HEK293T (cell line): ENCODE measurements around the gene CD4.

Experiments
- CTCF ChIA-PET: fragments of 350-600 bp; formaldehyde crosslinking; extraction: SDS; loops from one replicate; lab custom pipeline; 2021; ENCODE audit warnings: antibody characterized with exemption, inconsistent platforms; lab: Yijun Ruan, JAX
- POLR2A ChIA-PET: fragments of 350-600 bp; formaldehyde crosslinking; extraction: SDS; loops from one replicate; lab custom pipeline; 2020; ENCODE audit warnings: antibody characterized with exemption, inconsistent platforms; lab: Yijun Ruan, JAX
- DNase-seq: peaks from one replicate; pipeline ENCODE4 v3.0.0; 2012; ENCODE audit warnings: mixed read lengths; ENCODE audit errors: extremely low spot score
- ARNT ChIP-seq: fragments of 450-650 bp; IDR thresholded peaks from 2 replicates; pipeline ENCODE4 v1.6.1; 2017; ENCODE audit warnings: mild to moderate bottlenecking
- BHLHE40 ChIP-seq: fragments of 450-650 bp; IDR thresholded peaks from 2 replicates; pipeline ENCODE4 v1.6.1; 2016; ENCODE audit warnings: mild to moderate bottlenecking, moderate library complexity, borderline replicate concordance
- CTBP1 ChIP-seq: fragments of 450-650 bp; IDR thresholded peaks from 2 replicates; pipeline ENCODE4 v1.6.1; 2016; ENCODE audit warnings: borderline replicate concordance
- ELF4 ChIP-seq: fragments of 450-650 bp; IDR thresholded peaks from 2 replicates; pipeline ENCODE4 v1.6.1; 2017; ENCODE audit warnings: antibody characterized with exemption
- FOXA1 ChIP-seq: fragments of 450-650 bp; IDR thresholded peaks from 2 replicates; pipeline ENCODE4 v1.6.1; 2016; ENCODE audit warnings: mild to moderate bottlenecking
- FOXK2 ChIP-seq: fragments of 450-650 bp; IDR thresholded peaks from 2 replicates; pipeline ENCODE4 v1.6.1; 2016; ENCODE audit warnings: mild to moderate bottlenecking
- FOXM1 ChIP-seq: fragments of 450-650 bp; IDR thresholded peaks from 2 replicates; pipeline ENCODE4 v1.6.1; 2017; ENCODE audit warnings: mild to moderate bottlenecking, borderline replicate concordance
- HDGF ChIP-seq: fragments of 450-650 bp; IDR thresholded peaks from 2 replicates; pipeline ENCODE4 v1.6.1; 2017; ENCODE audit warnings: antibody characterized with exemption, borderline replicate concordance
- L3MBTL2 ChIP-seq: fragments of 450-650 bp; conservative IDR thresholded peaks from 2 replicates; pipeline ENCODE4 v1.6.1; 2016; ENCODE audit warnings: mild to moderate bottlenecking
- LEF1 ChIP-seq: fragments of 450-650 bp; IDR thresholded peaks from 2 replicates; pipeline ENCODE4 v1.6.1; 2017; ENCODE audit warnings: mild to moderate bottlenecking, borderline replicate concordance
- NFRKB ChIP-seq: fragments of 450-650 bp; IDR thresholded peaks from 2 replicates; pipeline ENCODE4 v1.6.1; 2016; ENCODE audit warnings: mild to moderate bottlenecking, moderate library complexity
- SP1 ChIP-seq: fragments of 450-650 bp; IDR thresholded peaks from 2 replicates; pipeline ENCODE4 v1.6.1; 2017
- SUZ12 ChIP-seq: fragments of 450-650 bp; IDR thresholded peaks from 2 replicates; pipeline ENCODE4 v1.6.1; 2016; ENCODE audit warnings: mild to moderate bottlenecking
- TARDBP ChIP-seq: fragments of 450-650 bp; IDR thresholded peaks from 2 replicates; pipeline ENCODE4 v1.6.1; 2016
- ZNF384 ChIP-seq: fragments of 450-650 bp; IDR thresholded peaks from 2 replicates; pipeline ENCODE4 v1.6.1; 2016
- TF ChIP-seq, protein P1 (sequence below): fragments of 450-650 bp; IDR thresholded peaks from 2 replicates; pipeline ENCODE4 v1.6.1; 2016

The CD4 gene

DNA sequence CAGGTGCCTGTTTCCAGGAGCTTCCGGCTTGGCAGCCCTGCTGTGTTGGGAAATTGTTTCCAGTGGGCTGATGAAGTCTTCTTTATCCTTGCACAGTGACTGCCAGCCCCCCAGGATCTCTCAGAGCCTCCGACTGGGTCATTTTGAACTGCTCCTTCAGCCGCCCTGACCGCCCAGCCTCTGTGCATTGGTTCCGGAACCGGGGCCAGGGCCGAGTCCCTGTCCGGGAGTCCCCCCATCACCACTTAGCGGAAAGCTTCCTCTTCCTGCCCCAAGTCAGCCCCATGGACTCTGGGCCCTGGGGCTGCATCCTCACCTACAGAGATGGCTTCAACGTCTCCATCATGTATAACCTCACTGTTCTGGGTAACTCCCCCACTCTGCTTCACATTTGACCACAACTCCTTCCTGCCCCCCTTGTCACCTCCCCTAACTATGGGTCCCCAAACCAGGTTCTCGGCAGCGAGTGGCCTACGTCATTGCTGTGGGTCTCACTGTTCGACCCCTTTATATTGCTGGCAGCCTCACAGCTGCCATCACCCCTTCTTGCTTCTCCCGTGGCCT, 14.7 kb upstream of the CD4 start:
- POLR2A ChIA-PET = interaction anchor here (0.9 to 2.9 kb wide), 2 partner anchors 22 to 51 kb away, joined by 3 to 26 read pairs; partner anchors contain the start of genes COPS7A and MLF2
- TF ChIP-seq TARDBP (no peak), ARNT (no peak), FOXA1 (no peak), HDGF (no peak), FOXM1 (no peak), L3MBTL2 (no peak), CTBP1 (no peak), BHLHE40 (no peak), LEF1 (no peak), SP1 (no peak), ZNF384 (no peak), SUZ12 (no peak), NFRKB (no peak), ELF4 (no peak), FOXK2 (no peak)
- TF ChIP-seq, protein P1, sequence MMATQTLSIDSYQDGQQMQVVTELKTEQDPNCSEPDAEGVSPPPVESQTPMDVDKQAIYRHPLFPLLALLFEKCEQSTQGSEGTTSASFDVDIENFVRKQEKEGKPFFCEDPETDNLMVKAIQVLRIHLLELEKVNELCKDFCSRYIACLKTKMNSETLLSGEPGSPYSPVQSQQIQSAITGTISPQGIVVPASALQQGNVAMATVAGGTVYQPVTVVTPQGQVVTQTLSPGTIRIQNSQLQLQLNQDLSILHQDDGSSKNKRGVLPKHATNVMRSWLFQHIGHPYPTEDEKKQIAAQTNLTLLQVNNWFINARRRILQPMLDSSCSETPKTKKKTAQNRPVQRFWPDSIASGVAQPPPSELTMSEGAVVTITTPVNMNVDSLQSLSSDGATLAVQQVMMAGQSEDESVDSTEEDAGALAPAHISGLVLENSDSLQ = no peak
- CTCF ChIA-PET = interaction anchor here (0.9 to 1.7 kb wide), 3 partner anchors 8 to 47 kb away, joined by 3 to 4 read pairs (median 3); partner anchors contain the start of genes GPR162 and PTMS
- no peak for DNase-seq

DNA sequence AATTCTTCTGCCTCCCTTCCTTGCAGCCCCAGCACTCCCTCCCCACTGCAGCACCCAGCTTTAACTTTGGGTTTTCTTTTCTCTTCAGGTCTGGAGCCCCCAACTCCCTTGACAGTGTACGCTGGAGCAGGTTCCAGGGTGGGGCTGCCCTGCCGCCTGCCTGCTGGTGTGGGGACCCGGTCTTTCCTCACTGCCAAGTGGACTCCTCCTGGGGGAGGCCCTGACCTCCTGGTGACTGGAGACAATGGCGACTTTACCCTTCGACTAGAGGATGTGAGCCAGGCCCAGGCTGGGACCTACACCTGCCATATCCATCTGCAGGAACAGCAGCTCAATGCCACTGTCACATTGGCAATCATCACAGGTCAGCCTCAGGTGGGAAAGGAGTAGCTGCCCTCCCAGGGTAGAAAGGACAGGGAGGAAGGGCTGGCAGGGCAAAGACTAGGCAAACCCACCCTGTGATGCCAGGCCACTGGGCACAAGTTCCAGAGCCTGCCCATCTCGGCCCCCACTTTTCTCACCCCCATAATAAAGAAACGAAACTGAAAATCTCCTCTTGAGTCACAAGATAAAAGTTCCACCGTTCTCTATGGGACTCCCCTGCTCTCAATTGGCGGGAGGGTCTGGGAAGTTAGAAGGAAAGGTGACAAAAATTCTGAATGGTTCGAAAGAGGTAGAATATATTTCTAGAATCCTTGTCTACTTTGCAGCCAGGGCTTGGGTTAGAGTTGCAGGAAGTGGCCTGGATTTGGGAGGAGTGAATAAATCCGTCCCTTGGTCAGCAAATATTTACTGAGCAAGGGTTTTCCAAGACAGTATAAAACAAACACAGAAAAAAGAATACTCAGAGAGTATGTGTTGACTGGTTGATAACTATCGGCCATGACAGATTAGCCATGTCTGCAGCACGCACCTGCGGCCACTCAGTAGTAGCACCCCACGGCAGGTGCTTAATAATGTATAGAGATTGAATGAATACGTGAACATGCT, 13.8 kb upstream of the CD4 start:
- ChIA-PET CTCF (interaction anchor here (0.9 to 5.5 kb wide), 3 partner anchors 9 to 46 kb away, joined by 3 to 26 read pairs (median 3); partner anchors contain the start of genes GPR162 and PTMS), POLR2A (interaction anchor here (0.9 to 2.9 kb wide), 2 partner anchors 22 to 52 kb away, joined by 3 to 26 read pairs; partner anchors contain the start of genes COPS7A and MLF2)
- no peak for DNase-seq
- no peak for TF ChIP-seq FOXK2
- TF ChIP-seq TARDBP = no peak
- TF ChIP-seq ELF4 = no peak
- no peak for TF ChIP-seq ARNT
- TF ChIP-seq CTBP1 = no peak
- no peak for TF ChIP-seq L3MBTL2
- TF ChIP-seq SUZ12 = no peak
- no peak for TF ChIP-seq FOXM1
- no peak for TF ChIP-seq SP1
- no peak for TF ChIP-seq ZNF384
- TF ChIP-seq, protein P1 = no peak
- TF ChIP-seq HDGF = no peak
- TF ChIP-seq LEF1 = no peak

DNA sequence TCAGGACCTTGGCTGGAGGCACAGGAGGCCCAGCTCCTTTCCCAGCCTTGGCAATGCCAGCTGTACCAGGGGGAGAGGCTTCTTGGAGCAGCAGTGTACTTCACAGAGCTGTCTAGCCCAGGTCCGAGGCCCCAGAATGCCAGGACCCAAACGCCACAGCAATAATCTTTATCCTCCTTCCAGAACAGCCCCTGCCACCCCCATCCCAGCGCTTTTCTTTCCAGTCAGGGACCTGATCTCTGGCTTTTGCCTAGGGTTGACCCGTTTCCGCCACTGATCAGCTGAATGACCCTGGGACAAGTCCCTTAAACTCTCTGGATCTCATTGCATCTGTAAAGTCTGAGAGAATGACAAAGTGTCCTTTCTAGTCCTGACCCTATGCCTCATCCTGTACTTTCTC, 11.9 kb upstream of the CD4 start:
- no peak for DNase-seq
- no peak for TF ChIP-seq SUZ12
- no peak for TF ChIP-seq ZNF384
- no peak for TF ChIP-seq L3MBTL2
- TF ChIP-seq ELF4 = no peak
- TF ChIP-seq CTBP1 = no peak
- TF ChIP-seq ARNT = no peak
- no peak for TF ChIP-seq NFRKB
- TF ChIP-seq FOXK2 = no peak
- no peak for TF ChIP-seq FOXM1
- TF ChIP-seq TARDBP = no peak
- no peak for TF ChIP-seq SP1
- TF ChIP-seq BHLHE40 = no peak
- CTCF ChIA-PET = interaction anchor here (1.2 to 5.5 kb wide), 2 partner anchors 11 to 14 kb away, joined by 3 to 26 read pairs; partner anchors contain the start of gene PTMS
- POLR2A ChIA-PET = interaction anchor here (0.7 to 3.1 kb wide), 4 partner anchors 11 to 54 kb away, joined by 3 to 40 read pairs (median 16); partner anchors contain the start of genes COPS7A, MLF2 and PTMS

DNA sequence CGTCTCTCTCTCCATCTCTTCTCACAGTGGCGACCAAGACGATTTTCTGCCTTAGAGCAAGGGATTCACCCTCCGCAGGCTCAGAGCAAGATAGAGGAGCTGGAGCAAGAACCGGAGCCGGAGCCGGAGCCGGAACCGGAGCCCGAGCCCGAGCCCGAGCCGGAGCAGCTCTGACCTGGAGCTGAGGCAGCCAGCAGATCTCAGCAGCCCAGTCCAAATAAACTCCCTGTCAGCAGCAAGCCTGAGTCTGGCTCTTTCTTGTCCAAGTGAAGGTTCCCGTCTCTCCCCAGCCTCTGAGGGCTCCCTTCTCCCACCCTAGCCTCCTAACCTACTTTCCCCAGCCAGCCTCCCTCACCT, 11.1 kb upstream of the CD4 start:
- ChIA-PET CTCF (interaction anchor here (0.6 to 5.5 kb wide), 10 partner anchors 9 to 172 kb away, joined by 3 to 26 read pairs (median 4); partner anchors contain the start of genes COPS7A, MLF2, PTMS and USP5), POLR2A (interaction anchor here (0.8 to 3.1 kb wide), 3 partner anchors 12 to 54 kb away, joined by 6 to 40 read pairs (median 25); partner anchors contain the start of genes COPS7A, MLF2 and PTMS)
- TF ChIP-seq NFRKB = no peak
- no peak for TF ChIP-seq ELF4
- no peak for TF ChIP-seq FOXM1
- TF ChIP-seq ZNF384 = no peak
- no peak for TF ChIP-seq L3MBTL2
- no peak for TF ChIP-seq LEF1
- TF ChIP-seq FOXA1 = no peak
- no peak for TF ChIP-seq ARNT
- TF ChIP-seq CTBP1 = no peak
- TF ChIP-seq, protein P1 = no peak
- no peak for TF ChIP-seq HDGF
- TF ChIP-seq BHLHE40 = no peak
- TF ChIP-seq FOXK2 = no peak
- no peak for TF ChIP-seq SP1
- no peak for TF ChIP-seq TARDBP
- no peak for TF ChIP-seq SUZ12
- DNase-seq = no peak
